ENCODE results near the gene CIDEA. TPM values are rescaled to one million over a fixed set of nuclear protein-coding genes. Genes with fewer than 3 reads are reported as not detected.

CIDEA gene
- total RNA-seq, 1 experiment from 2014 or later: not detected

GRCh38 chr18:12278215-12278671, 24.1 kb downstream of the CIDEA start:
- no peaks in the 10 kb centered on the region for H3K79me2 ChIP-seq (ENCODE audit: insufficient read depth, low read length)
- no peak overlapping the region for H2BK15ac ChIP-seq (ENCODE audit: low read depth, low read length)
- H3K9ac ChIP-seq (ENCODE audit: extremely low read depth, insufficient read length, low read length): no peak overlapping the region
- H3K56ac ChIP-seq (ENCODE audit: insufficient read length, low read depth, low read length): no peak overlapping the region
- peak overlapping the region; percentile 92 for H3K18ac ChIP-seq (ENCODE audit: insufficient read length, low read depth, low read length)
- Mint-ChIP-seq H3K36me3 (ENCODE audit: insufficient read depth in 1 of 3, low read depth in 3 of 3) (no peaks in the 10 kb centered on the region; a peak in 1 of 7 replicates), H3K9me3 (no peaks in the 10 kb centered on the region), H3K27me3 (ENCODE audit: low read depth) (peaks cover 11% of the 10 kb centered on the region), H3K27ac (no peak overlapping the region), H3K4me3 (no peak overlapping the region; a peak in 1 of 5 replicates), H3K4me1 (peaks cover 20 to 29% of the 10 kb centered on the region in 2 experiments)
- H3K79me1 ChIP-seq (ENCODE audit: insufficient read depth, low read depth, low read length, poor library complexity, severe bottlenecking): no peaks in the 10 kb centered on the region
- H3K23me2 ChIP-seq (ENCODE audit: insufficient read length, low read depth, low read length, poor library complexity, severe bottlenecking): peaks cover 2% of the 10 kb centered on the region
- H2BK120ac ChIP-seq (ENCODE audit: low read depth, low read length, poor library complexity, severe bottlenecking): no peak overlapping the region
- no peaks in the 10 kb centered on the region; the same call in 1 of the 2 replicates for H3K27me3 ChIP-seq (ENCODE audit: insufficient read depth, low read length)
- no peak overlapping the region; the same call in 1 of the 2 replicates for H3K4ac ChIP-seq (ENCODE audit: low read depth, low read length)
- no peak overlapping the region for H3K27ac ChIP-seq (ENCODE audit: insufficient read length, low read depth, low read length)
- H4K20me1 ChIP-seq (ENCODE audit: control insufficient read depth, insufficient read depth, insufficient read length): no peaks in the 10 kb centered on the region
- no peak overlapping the region for H3T11ph ChIP-seq (ENCODE audit: low read length)
- peak; percentile 65 for DNase-seq
- H3K4me2 ChIP-seq (ENCODE audit: insufficient read depth, insufficient read length, low read length): no peak overlapping the region
- H3K4me1 ChIP-seq (ENCODE audit: insufficient read depth, low read length): no peaks in the 10 kb centered on the region; the same call in 1 of the 2 replicates
- no peak overlapping the region for H2AFZ ChIP-seq (ENCODE audit: low read length)
- no CpG with 5 or more reads among the region's 7 CpGs for WGBS (ENCODE audit: extremely low coverage, insufficient read length, low lambda C conversion rate)
- TF ChIP-seq CTCF (conservative IDR thresholded peaks at IDR 0.05): peak; percentile 55
- no peak overlapping the region for H2BK20ac ChIP-seq (ENCODE audit: low read depth, low read length, poor library complexity, severe bottlenecking)
- no peak overlapping the region for H3K23ac ChIP-seq (ENCODE audit: insufficient read length, low read depth, low read length)
- H4K5ac ChIP-seq (ENCODE audit: insufficient read length, low read depth, low read length): no peak overlapping the region
- no peak overlapping the region for H4K91ac ChIP-seq (ENCODE audit: insufficient read length, low read depth, low read length)
- H2BK12ac ChIP-seq (ENCODE audit: insufficient read length, low read depth, low read length): no peak overlapping the region
- H3K14ac ChIP-seq (ENCODE audit: insufficient read depth, low read length): peak overlapping the region; percentile 79; the same call in 1 of the 2 replicates
- H4K8ac ChIP-seq (replicated peaks; ENCODE audit: insufficient read length, low read depth, low read length): no peak overlapping the region
- no peak overlapping the region for H2BK5ac ChIP-seq (ENCODE audit: insufficient read length, low read length)
- H2AK5ac ChIP-seq (ENCODE audit: insufficient read length, low read length): no peak overlapping the region
- H3K9me3 ChIP-seq (ENCODE audit: control insufficient read depth, low read depth, low read length): no peaks in the 10 kb centered on the region
